SKM-1 (cell line): Measurements from ENCODE around the gene WDR35.
A peak's percentile ranks its signal among the peaks of the same experiment; 100 is the strongest.

Source experiments
- DNase-seq: peaks from one replicate; lab custom pipeline; 2025; ENCODE audit not compliant: unreplicated experiment; lab: John Stamatoyannopoulos, UW

The WDR35 gene

GRCh38 chr2:19872302-19872701, 117.6 kb downstream of the WDR35 start:
- no peak for DNase-seq

- DNase-seq: no peak
Observed at GRCh38 chr2:19871836-19872235, 118.1 kb downstream of the WDR35 start.

- DNase-seq: no peak
Observed at GRCh38 chr2:19870792-19871191, 119.1 kb downstream of the WDR35 start.

GRCh38 chr2:19868701-19869580, 121.0 kb downstream of the WDR35 start:
- no peak for DNase-seq

GRCh38 chr2:19868224-19868623, 121.7 kb downstream of the WDR35 start:
- DNase-seq: no peak

GRCh38 chr2:19866771-19867170, 123.1 kb downstream of the WDR35 start:
- DNase-seq: no peak

- no peak for DNase-seq
Observed at GRCh38 chr2:19865151-19865550, 124.8 kb downstream of the WDR35 start.

GRCh38 chr2:19864381-19864780, 125.5 kb downstream of the WDR35 start:
- DNase-seq: no peak

GRCh38 chr2:19863303-19864041, 126.4 kb downstream of the WDR35 start:
- peak; percentile 41 for DNase-seq

- no peak for DNase-seq
Observed at GRCh38 chr2:19861813-19862212, 128.1 kb downstream of the WDR35 start.
